BJ (cell line): ENCODE results near the gene ADRB2. TPM values are rescaled to one million over a fixed set of nuclear protein-coding genes. Genes with fewer than 3 reads are reported as not detected.

Experiments used
- CTCF ChIA-PET: fragments of 350-600 bp; formaldehyde crosslinking; extraction: SDS; loops from one replicate; lab custom pipeline; 2021; ENCODE audit warnings: antibody characterized with exemption, inconsistent platforms; lab: Yijun Ruan, JAX
- POLR2A ChIA-PET: fragments of 300-600 bp; sonication (Branson Sonifier 250); formaldehyde crosslinking; extraction: SDS; loops from one replicate; lab custom pipeline; 2021; ENCODE audit warnings: antibody characterized with exemption; lab: Charles Lee
- DNase-seq: peaks from one replicate; pipeline ENCODE4 v3.0.0-alpha.2; 2011; ENCODE audit warnings: low read depth
- H3K27me3 ChIP-seq: 2 replicates; pipeline ENCODE4 v1.6.0; 2011; ENCODE audit warnings: low read length; ENCODE audit not compliant: control insufficient read depth, insufficient read depth
- H3K36me3 ChIP-seq: 2 replicates; pipeline ENCODE4 v1.5.1; 2011; ENCODE audit warnings: low read length; ENCODE audit not compliant: control insufficient read depth, insufficient read depth
- H3K4me3 ChIP-seq: 2 replicates; pipeline ENCODE4 v1.5.1; 2011; ENCODE audit warnings: low read depth, mild to moderate bottlenecking, control low read depth, low read length
- polyA plus RNA-seq: library from polyadenylated mRNA; depleted of rRNA; stranded (reverse); fragments of >200 nt; gene quantifications from 2 replicates; pipeline ENCODE4 v1.2.3, GENCODE V29; 2011
- TF ChIP-seq, protein P1 (sequence below): IDR thresholded peaks from 2 replicates; pipeline ENCODE4 v1.5.1; 2011; ENCODE audit warnings: low read depth, mild to moderate bottlenecking, control low read depth, inconsistent platforms, low read length, moderate library complexity; ENCODE audit not compliant: insufficient read depth

The ADRB2 gene
- polyA plus RNA-seq, 1 experiment: 0.64 TPM

GRCh38 chr5:148846930-148847329 lies 20.5 kb downstream of the ADRB2 start:
- ChIA-PET CTCF (interaction anchor here (0.9 kb wide), 1 partner anchor 36 kb away, joined by 3 read pairs; no protein-coding TSS in a partner anchor), POLR2A (no interaction called here)
- H3K36me3 ChIP-seq: no peaks in the 10 kb centered on the region
- no peak overlapping the region for H3K4me3 ChIP-seq
- TF ChIP-seq, protein P1, sequence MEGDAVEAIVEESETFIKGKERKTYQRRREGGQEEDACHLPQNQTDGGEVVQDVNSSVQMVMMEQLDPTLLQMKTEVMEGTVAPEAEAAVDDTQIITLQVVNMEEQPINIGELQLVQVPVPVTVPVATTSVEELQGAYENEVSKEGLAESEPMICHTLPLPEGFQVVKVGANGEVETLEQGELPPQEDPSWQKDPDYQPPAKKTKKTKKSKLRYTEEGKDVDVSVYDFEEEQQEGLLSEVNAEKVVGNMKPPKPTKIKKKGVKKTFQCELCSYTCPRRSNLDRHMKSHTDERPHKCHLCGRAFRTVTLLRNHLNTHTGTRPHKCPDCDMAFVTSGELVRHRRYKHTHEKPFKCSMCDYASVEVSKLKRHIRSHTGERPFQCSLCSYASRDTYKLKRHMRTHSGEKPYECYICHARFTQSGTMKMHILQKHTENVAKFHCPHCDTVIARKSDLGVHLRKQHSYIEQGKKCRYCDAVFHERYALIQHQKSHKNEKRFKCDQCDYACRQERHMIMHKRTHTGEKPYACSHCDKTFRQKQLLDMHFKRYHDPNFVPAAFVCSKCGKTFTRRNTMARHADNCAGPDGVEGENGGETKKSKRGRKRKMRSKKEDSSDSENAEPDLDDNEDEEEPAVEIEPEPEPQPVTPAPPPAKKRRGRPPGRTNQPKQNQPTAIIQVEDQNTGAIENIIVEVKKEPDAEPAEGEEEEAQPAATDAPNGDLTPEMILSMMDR: no peak
- no peak for DNase-seq
- no peaks in the 10 kb centered on the region for H3K27me3 ChIP-seq

GRCh38 chr5:148847456-148847855 lies 21.0 kb downstream of the ADRB2 start:
- H3K4me3 ChIP-seq: no peak overlapping the region
- no peaks in the 10 kb centered on the region for H3K27me3 ChIP-seq
- ChIA-PET CTCF (interaction anchor here (0.9 kb wide), 1 partner anchor 36 kb away, joined by 3 read pairs; no protein-coding TSS in a partner anchor), POLR2A (no interaction called here)
- no peak for DNase-seq
- TF ChIP-seq, protein P1: no peak
- no peaks in the 10 kb centered on the region for H3K36me3 ChIP-seq

DNA sequence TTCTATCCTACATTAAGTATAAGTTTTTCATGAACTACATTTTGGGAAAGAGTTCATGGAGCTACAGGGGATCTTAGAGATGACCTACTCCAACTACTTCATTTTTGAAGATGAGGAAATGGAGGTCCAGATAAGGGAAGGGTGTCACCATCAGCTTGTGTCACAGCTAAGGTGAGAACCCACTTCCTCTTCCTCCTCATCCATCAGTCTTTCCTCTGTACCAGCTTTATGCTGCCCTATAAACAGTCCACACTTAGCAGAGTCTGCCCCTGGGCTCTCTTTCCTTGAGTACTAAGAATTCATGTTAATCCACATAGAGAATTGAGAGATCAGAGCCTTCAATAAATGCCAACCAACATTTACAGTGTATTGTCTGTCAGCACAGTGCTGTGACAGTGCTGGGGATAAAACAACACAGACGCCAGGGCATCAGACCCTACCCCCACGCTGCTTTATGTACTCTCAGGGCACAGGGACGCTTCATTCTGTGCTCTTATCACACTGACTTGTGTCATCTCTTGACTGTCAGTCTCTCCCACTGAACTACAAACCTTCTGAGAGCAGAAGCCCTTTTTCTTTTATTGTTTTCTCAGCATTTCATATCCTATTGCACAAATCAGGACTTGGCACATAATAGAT lies 22.1 kb downstream of the ADRB2 start:
- no peak for DNase-seq
- Histone ChIP-seq H3K27me3 (no peaks in the 10 kb centered on the region), H3K4me3 (no peak overlapping the region), H3K36me3 (no peaks in the 10 kb centered on the region)
- POLR2A ChIA-PET: no interaction called here
- TF ChIP-seq, protein P1: no peak
- CTCF ChIA-PET: interaction anchor here (1.8 kb wide), 1 partner anchor 22 kb away, joined by 3 read pairs; the partner anchor contains the start of gene ADRB2

DNA sequence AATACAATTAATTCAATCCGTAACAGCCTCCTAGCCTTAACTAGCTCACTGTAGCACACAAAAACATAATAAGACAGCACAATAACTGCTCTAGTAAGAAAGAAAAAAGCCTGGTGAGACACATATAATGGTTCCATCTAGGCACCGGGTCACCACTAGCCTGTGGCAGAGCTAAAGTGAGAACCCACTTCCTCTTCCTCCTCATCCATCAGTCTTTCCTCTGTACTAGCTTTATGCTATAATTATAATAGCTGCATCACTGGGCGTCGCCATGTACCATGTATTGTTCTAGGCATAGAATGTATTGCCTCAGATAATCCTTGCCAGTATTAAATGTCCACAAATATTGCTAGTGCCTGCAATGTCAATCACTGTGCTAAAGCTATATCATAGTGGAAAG lies 23.1 kb downstream of the ADRB2 start:
- CTCF ChIA-PET: interaction anchor here (1.8 kb wide), 1 partner anchor 23 kb away, joined by 3 read pairs; the partner anchor contains the start of gene ADRB2
- POLR2A ChIA-PET: no interaction called here
- TF ChIP-seq, protein P1: no peak
- Histone ChIP-seq H3K27me3 (no peaks in the 10 kb centered on the region), H3K36me3 (no peaks in the 10 kb centered on the region), H3K4me3 (no peak overlapping the region)
- no peak for DNase-seq

DNA sequence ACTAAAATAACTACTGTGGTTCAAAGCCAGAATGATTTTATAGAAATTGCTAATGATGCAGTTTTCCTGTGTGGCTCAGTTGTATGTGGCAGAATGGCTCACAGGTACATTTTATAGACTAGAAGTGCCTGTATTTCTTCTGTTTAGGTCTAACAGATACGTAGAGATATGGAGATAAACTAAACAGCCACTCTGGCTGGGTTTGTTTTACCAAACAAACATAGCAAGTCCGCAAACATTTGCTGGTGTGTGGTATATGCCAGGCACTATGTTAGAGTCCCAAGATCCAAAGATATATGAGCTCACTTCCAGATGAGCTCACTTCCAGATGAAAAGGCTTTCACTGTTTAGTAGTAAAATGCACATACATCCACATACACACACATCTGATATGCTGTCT lies 24.4 kb downstream of the ADRB2 start:
- POLR2A ChIA-PET: no interaction called here
- no peak for DNase-seq
- Histone ChIP-seq H3K36me3 (no peaks in the 10 kb centered on the region), H3K27me3 (no peaks in the 10 kb centered on the region), H3K4me3 (no peak overlapping the region)
- CTCF ChIA-PET: interaction anchor here (0.6 to 1.1 kb wide), 2 partner anchors 22 to 40 kb away, joined by 3 read pairs; no protein-coding TSS in a partner anchor
- TF ChIP-seq, protein P1: no peak
